D721Med (cell line): ENCODE data around the gene KIF19.
"Not testable (repeated sequence)": the region's sequence is repeated elsewhere in the genome, so short reads cannot be mapped to it uniquely, and the experiment has no call there.

Experiments used
- DNase-seq: peaks from one replicate; pipeline ENCODE4 v3.0.0; 2011; ENCODE audit warnings: low spot score; ENCODE audit not compliant: insufficient read length
- FAIRE-seq: peaks from 2 replicates; lab custom pipeline; 2011; peaks lifted over from hg19 to GRCh38; lab: Jason Lieb, UNC
- TF ChIP-seq, protein P1 (sequence below): IDR thresholded peaks from 2 replicates; pipeline ENCODE4 v1.5.1; 2012; ENCODE audit warnings: mild to moderate bottlenecking, control low read depth; ENCODE audit not compliant: insufficient read depth; ENCODE audit errors: missing control alignments

KIF19 gene, protein sequence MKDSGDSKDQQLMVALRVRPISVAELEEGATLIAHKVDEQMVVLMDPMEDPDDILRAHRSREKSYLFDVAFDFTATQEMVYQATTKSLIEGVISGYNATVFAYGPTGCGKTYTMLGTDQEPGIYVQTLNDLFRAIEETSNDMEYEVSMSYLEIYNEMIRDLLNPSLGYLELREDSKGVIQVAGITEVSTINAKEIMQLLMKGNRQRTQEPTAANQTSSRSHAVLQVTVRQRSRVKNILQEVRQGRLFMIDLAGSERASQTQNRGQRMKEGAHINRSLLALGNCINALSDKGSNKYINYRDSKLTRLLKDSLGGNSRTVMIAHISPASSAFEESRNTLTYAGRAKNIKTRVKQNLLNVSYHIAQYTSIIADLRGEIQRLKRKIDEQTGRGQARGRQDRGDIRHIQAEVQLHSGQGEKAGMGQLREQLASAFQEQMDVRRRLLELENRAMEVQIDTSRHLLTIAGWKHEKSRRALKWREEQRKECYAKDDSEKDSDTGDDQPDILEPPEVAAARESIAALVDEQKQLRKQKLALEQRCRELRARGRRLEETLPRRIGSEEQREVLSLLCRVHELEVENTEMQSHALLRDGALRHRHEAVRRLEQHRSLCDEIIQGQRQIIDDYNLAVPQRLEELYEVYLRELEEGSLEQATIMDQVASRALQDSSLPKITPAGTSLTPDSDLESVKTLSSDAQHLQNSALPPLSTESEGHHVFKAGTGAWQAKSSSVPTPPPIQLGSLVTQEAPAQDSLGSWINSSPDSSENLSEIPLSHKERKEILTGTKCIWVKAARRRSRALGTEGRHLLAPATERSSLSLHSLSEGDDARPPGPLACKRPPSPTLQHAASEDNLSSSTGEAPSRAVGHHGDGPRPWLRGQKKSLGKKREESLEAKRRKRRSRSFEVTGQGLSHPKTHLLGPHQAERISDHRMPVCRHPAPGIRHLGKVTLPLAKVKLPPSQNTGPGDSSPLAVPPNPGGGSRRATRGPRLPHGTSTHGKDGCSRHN

DNA sequence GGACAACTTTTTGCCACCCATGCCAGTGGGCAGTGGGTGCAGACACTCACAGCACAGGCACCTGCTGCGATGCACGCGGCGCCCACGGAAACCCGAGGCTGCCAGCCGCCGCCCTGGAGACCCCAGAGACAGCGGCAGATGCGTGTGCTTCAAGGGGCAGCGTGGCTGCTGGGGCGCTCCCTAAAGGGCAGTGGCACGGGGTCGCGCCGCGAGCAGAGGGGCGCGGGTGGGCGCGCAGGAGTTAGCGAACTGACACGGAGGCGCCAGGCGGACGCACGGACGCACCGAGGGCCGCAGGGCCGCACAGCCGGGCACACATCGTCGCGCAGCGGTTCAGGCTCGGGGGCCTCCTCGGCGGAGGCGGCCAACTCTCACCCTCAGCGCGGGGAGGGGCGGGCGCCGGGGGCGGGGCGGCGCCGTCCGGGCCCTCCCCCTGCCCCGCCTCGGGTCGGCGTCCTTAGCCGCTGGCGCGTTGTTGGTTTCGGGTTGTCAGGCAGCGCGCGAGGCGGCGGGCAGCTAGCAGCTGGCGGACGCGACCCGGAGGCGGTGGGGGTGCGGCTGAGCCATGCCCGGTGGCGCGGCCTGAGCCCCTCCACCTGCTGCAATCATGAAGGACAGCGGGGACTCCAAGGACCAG lies at the start of gene KIF19:
Gene KIF19 (plus strand): TSS at position 484 of the 637 bp plus-strand sequence. CDS start 124 bp downstream, at position 608.
- TF ChIP-seq, protein P1, sequence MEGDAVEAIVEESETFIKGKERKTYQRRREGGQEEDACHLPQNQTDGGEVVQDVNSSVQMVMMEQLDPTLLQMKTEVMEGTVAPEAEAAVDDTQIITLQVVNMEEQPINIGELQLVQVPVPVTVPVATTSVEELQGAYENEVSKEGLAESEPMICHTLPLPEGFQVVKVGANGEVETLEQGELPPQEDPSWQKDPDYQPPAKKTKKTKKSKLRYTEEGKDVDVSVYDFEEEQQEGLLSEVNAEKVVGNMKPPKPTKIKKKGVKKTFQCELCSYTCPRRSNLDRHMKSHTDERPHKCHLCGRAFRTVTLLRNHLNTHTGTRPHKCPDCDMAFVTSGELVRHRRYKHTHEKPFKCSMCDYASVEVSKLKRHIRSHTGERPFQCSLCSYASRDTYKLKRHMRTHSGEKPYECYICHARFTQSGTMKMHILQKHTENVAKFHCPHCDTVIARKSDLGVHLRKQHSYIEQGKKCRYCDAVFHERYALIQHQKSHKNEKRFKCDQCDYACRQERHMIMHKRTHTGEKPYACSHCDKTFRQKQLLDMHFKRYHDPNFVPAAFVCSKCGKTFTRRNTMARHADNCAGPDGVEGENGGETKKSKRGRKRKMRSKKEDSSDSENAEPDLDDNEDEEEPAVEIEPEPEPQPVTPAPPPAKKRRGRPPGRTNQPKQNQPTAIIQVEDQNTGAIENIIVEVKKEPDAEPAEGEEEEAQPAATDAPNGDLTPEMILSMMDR: no peak
- FAIRE-seq (no peak), DNase-seq (peak; percentile 91)

DNA sequence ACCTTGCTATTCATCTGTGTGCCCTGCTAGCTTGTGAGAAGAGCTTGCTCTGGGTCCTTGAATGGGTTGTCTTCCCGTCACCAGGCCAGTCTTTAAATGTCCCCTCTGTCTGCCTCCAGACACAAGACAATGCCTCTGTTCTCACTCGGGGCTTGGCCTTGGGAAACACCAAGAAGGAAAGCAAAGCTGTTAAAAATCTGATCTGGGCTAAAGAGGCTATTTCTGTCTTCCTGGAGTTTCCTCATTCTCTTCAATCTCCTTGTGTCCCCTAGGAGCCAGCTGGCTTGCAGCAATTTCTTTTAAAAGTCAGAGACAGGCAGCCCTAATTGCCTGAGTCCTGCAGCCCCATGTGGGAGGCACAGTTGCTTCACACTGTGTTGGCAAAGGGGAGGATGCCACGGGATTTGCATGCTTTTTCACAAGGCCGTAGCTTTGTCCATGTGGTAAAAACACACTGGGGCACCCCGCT lies 49.5 kb upstream of the KIF19 start:
- DNase-seq (no peak), FAIRE-seq (no peak)
- TF ChIP-seq, protein P1: no peak

GRCh38 chr17:74277935-74278334 lies 48.1 kb upstream of the KIF19 start:
- FAIRE-seq: no peak
- TF ChIP-seq, protein P1: no peak
- no peak for DNase-seq

DNA sequence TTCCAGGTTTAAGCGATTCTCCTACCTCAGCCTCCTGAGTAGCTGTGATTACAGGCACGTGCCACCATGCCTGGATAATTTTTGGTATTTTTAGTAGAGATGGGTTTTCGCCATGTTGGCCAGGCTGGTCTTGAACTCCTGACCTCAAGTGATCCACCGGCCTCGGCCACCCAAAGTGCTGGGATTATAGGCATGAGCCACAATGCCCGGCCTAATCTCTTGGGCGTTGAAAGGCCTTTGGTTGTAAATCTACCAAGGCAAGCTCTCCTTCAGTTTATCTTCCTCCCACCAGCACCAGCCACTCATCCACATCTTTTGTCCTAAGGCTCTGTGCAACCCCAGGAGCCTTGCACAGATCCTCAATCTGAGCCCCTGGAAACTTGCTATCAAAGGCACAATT lies 46.4 kb upstream of the KIF19 start:
- DNase-seq, FAIRE-seq: not testable (repeated sequence)

GRCh38 chr17:74280093-74280513 lies 45.9 kb upstream of the KIF19 start:
- TF ChIP-seq, protein P1: no peak
- DNase-seq (no peak), FAIRE-seq (no peak)

DNA sequence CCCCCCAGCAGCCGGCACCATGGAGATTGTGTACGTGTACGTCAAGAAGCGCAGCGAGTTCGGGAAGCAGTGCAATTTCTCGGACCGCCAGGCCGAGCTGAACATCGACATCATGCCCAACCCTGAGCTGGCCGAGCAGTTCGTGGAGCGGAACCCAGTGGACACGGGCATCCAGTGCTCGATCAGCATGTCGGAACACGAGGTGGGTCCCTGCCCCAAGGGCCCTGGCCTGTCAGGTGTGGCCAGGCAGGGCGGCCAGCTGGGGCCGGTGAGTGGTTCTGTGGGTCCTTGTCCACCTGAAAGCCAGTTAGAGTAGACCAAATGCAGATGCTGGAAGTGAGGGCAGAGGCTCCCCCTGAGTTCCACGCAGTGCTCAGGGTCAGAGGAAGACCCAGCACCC lies 44.2 kb upstream of the KIF19 start:
- TF ChIP-seq, protein P1: no peak
- DNase-seq (no peak), FAIRE-seq (no peak)

DNA sequence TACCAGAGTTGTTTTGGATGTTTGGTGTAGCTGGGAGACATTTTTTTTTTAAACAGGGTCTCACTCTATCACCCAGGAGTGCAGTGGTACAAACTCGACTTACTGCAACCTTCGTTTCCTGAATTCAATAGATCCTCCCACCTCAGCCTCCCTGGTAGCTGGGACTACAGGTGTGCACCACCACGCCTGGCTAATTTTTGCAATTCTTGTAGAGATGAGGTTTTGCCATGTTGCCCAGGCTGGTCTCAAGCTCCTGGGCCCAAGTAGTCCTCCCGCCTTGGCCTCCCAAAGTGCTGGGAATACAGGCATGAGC lies 43.8 kb upstream of the KIF19 start:
- not testable (repeated sequence) for FAIRE-seq, DNase-seq
